ENCODE results near the gene NPM3. TPM values are rescaled to one million over a fixed set of nuclear protein-coding genes. Genes with fewer than 3 reads are reported as not detected.

The NPM3 gene
- total and polyA plus RNA-seq, 2 of the 13 experiments (the other 11 are each of a cell fraction or from before 2014, with no cell fraction given) = 47.6 to 129 TPM

DNA sequence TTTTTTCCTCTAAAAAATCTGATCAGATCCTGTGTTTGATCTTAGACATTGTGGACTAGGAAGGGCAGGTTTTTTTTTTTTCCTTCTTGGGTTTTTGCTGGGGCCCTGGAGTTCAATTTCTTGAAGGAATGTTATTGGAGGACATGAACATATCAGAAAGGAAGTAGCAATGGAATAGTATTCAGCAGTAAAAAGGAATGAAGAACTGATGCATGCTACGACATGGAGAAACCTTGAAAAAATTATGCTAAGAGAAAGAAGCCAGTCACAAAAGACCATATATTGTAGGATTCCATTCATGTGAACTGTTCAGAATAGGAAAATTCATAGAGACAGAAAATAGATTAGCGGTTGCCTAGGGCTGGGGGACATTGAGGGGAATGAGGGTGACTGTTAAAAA, 41.3 kb downstream of the NPM3 start (continued):
- TF ChIP-seq, protein P1, sequence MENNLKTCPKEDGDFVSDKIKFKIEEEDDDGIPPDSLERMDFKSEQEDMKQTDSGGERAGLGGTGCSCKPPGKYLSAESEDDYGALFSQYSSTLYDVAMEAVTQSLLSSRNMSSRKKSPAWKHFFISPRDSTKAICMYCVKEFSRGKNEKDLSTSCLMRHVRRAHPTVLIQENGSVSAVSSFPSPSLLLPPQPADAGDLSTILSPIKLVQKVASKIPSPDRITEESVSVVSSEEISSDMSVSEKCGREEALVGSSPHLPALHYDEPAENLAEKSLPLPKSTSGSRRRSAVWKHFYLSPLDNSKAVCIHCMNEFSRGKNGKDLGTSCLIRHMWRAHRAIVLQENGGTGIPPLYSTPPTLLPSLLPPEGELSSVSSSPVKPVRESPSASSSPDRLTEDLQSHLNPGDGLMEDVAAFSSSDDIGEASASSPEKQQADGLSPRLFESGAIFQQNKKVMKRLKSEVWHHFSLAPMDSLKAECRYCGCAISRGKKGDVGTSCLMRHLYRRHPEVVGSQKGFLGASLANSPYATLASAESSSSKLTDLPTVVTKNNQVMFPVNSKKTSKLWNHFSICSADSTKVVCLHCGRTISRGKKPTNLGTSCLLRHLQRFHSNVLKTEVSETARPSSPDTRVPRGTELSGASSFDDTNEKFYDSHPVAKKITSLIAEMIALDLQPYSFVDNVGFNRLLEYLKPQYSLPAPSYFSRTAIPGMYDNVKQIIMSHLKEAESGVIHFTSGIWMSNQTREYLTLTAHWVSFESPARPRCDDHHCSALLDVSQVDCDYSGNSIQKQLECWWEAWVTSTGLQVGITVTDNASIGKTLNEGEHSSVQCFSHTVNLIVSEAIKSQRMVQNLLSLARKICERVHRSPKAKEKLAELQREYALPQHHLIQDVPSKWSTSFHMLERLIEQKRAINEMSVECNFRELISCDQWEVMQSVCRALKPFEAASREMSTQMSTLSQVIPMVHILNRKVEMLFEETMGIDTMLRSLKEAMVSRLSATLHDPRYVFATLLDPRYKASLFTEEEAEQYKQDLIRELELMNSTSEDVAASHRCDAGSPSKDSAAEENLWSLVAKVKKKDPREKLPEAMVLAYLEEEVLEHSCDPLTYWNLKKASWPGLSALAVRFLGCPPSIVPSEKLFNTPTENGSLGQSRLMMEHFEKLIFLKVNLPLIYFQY (CRISPR knock-in tag; IDR thresholded peaks at IDR 0.05; ENCODE audit: borderline replicate concordance) = no peak
- TF ChIP-seq, protein P2, sequence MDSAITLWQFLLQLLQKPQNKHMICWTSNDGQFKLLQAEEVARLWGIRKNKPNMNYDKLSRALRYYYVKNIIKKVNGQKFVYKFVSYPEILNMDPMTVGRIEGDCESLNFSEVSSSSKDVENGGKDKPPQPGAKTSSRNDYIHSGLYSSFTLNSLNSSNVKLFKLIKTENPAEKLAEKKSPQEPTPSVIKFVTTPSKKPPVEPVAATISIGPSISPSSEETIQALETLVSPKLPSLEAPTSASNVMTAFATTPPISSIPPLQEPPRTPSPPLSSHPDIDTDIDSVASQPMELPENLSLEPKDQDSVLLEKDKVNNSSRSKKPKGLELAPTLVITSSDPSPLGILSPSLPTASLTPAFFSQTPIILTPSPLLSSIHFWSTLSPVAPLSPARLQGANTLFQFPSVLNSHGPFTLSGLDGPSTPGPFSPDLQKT (CRISPR knock-in tag; IDR thresholded peaks at IDR 0.05; ENCODE audit: borderline replicate concordance) = no peak

DNA sequence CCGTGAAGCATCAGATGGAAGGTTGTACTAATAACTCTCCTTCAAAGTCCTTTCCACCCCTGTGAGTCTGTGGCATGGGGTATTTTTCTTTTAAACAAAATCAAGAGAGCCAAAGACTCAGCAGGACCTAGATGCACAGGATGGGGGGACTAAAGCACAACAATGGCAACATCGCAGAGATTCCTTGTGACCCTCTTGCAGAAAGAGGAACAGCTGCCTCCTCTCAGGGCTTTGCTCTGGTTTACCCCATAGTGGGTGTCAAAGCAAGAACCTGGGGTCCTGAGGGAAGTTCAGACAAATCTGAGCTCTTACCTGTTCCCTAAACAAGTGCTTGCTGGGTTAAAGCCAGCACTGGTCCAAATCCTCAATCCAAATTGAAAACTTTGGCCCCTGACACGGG, 46.6 kb downstream of the NPM3 start:
- intact Hi-C loops (cut with micrococcal nuclease; ENCODE audit: unreplicated experiment) (no loop called here), in situ Hi-C loops (cut with HindIII; ENCODE audit: extremely low pct_ligation_motif_present, low pct_unique_long_range_greater_than_20kb) (no loop called here)
- no peak overlapping the region for H2AFZ ChIP-seq (ENCODE audit: low read length)
- no TSS peak for BruUV-seq (replicated peaks)
- H3K79me2 ChIP-seq (ENCODE audit: insufficient read depth, low read length) = no peaks in the 10 kb centered on the region
- peaks cover 0 to 8% of the 10 kb centered on the region in 2 experiments; a peak in 1 of 5 replicates for H3K27me3 ChIP-seq (ENCODE audit: control insufficient read depth in 1 of 2, insufficient read depth in 2 of 2, low read length in 2 of 2)
- ChIA-PET POLR2A (no interaction called here), CTCF (ENCODE audit: low intra/inter-chr PET ratio, low total read pairs) (no interaction called here)
- H3K36me3 ChIP-seq (replicated peaks in 1 of 2; ENCODE audit: control insufficient read depth in 1 of 2, insufficient read depth in 2 of 2, low read length in 2 of 2) = no peaks in the 10 kb centered on the region
- no peak overlapping the region for H3K9ac ChIP-seq (ENCODE audit: insufficient read depth, low read depth, low read length)
- no peak for FAIRE-seq
- H3K9me3 ChIP-seq (ENCODE audit: low read length) = no peaks in the 10 kb centered on the region
- no peak for ATAC-seq
- DNase-seq (ENCODE audit: low spot score) = no peak
- no peak overlapping the region for H3K4me3 ChIP-seq (replicated peaks in 1 of 3; ENCODE audit: insufficient read depth in 1 of 3, low read depth in 2 of 3, low read length in 3 of 3)
- H3K4me1 ChIP-seq (ENCODE audit: insufficient read depth, low read length) = no peaks in the 10 kb centered on the region
- no peaks in the 10 kb centered on the region for H4K20me1 ChIP-seq (ENCODE audit: insufficient read depth, low read length)
- H3K4me2 ChIP-seq (ENCODE audit: low read depth, low read length) = no peak overlapping the region
- 49% methylated on average over 3 of the region's 3 CpGs for WGBS (ENCODE audit: low lambda C conversion rate)
- no peak for TF ChIP-seq CAMTA2 (CRISPR knock-in tag; IDR thresholded peaks at IDR 0.05; ENCODE audit: borderline replicate concordance)
- TF ChIP-seq SAFB2 (CRISPR knock-in tag; IDR thresholded peaks at IDR 0.05; ENCODE audit: borderline replicate concordance, low read depth) = no peak
- TF ChIP-seq ARNTL (CRISPR knock-in tag; IDR thresholded peaks at IDR 0.05) = no peak
- no peak for TF ChIP-seq ZNF282 (IDR thresholded peaks at IDR 0.05; ENCODE audit: partially characterized antibody)
- no peak for TF ChIP-seq ZBTB7A (CRISPR knock-in tag; IDR thresholded peaks at IDR 0.05)
- TF ChIP-seq NFIC (IDR thresholded peaks at IDR 0.05; ENCODE audit: low read length) = no peak
- TF ChIP-seq ZNF44 (CRISPR knock-in tag; IDR thresholded peaks at IDR 0.05) = no peak
- no peak for TF ChIP-seq HMGA1 (CRISPR knock-in tag; conservative IDR thresholded peaks at IDR 0.05)
- TF ChIP-seq, protein P3, sequence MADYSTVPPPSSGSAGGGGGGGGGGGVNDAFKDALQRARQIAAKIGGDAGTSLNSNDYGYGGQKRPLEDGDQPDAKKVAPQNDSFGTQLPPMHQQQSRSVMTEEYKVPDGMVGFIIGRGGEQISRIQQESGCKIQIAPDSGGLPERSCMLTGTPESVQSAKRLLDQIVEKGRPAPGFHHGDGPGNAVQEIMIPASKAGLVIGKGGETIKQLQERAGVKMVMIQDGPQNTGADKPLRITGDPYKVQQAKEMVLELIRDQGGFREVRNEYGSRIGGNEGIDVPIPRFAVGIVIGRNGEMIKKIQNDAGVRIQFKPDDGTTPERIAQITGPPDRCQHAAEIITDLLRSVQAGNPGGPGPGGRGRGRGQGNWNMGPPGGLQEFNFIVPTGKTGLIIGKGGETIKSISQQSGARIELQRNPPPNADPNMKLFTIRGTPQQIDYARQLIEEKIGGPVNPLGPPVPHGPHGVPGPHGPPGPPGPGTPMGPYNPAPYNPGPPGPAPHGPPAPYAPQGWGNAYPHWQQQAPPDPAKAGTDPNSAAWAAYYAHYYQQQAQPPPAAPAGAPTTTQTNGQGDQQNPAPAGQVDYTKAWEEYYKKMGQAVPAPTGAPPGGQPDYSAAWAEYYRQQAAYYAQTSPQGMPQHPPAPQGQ (CRISPR knock-in tag; IDR thresholded peaks at IDR 0.05; ENCODE audit: borderline replicate concordance) = no peak
- no peak for TF ChIP-seq MBNL3 (CRISPR knock-in tag; conservative IDR thresholded peaks at IDR 0.05)
- no peak for TF ChIP-seq NKX3-1 (CRISPR knock-in tag; IDR thresholded peaks at IDR 0.05)
- no peak for TF ChIP-seq NFATC3 (CRISPR knock-in tag; IDR thresholded peaks at IDR 0.05)
- no peak for TF ChIP-seq REXO4 (CRISPR knock-in tag; IDR thresholded peaks at IDR 0.05; ENCODE audit: borderline replicate concordance)
- H3K27ac ChIP-seq (ENCODE audit: extremely low read length, insufficient read depth, low read length) = no peak overlapping the region

All from HepG2 (cell line).